HEK293 (cell line): ENCODE measurements around the gene OR8B12.

ENCODE experiments used
- CTCF ChIA-PET: fragments of 350-600 bp; formaldehyde crosslinking; extraction: SDS; loops from one replicate; lab custom pipeline; 2021; ENCODE audit warnings: antibody characterized with exemption; lab: Yijun Ruan, JAX
- POLR2A ChIA-PET: fragments of 300-600 bp; formaldehyde crosslinking; extraction: SDS; loops from one replicate; lab custom pipeline; 2020; ENCODE audit warnings: antibody characterized with exemption, inconsistent platforms; lab: Yijun Ruan, JAX
- H3K27ac ChIP-seq: fragments of 200-500 bp; sonication (Bioruptor generic); 2 replicates; pipeline ENCODE4 v1.5.1; 2014; ENCODE audit warnings: low read depth, low read length, control low read depth, inconsistent platforms; ENCODE audit errors: extremely low read depth
- H3K36me3 ChIP-seq, 2 experiments: fragments of 200-500 bp in 1 of 2; sonication (Bioruptor generic) in 1 of 2; 1 replicate in 1 of 2; 2 replicates in 1 of 2; pipeline ENCODE4 v1.5.1; 2014 to 2017; ENCODE audit warnings: inconsistent platforms in 2 of 2, low read length in 2 of 2; ENCODE audit not compliant: control insufficient read depth in 2 of 2, insufficient read depth in 1 of 2
- H3K4me1 ChIP-seq: fragments of 200-500 bp; sonication (Bioruptor generic); 2 replicates; pipeline ENCODE4 v1.5.1; 2014; ENCODE audit warnings: mild to moderate bottlenecking, low read length, inconsistent platforms; ENCODE audit not compliant: control insufficient read depth, insufficient read depth
- H3K4me3 ChIP-seq: 2 replicates; pipeline ENCODE4 v1.5.1; 2011; ENCODE audit warnings: low read depth, mild to moderate bottlenecking, control low read depth, low read length, moderate library complexity
- H3K9me3 ChIP-seq: fragments of 200-500 bp; sonication (Bioruptor generic); 2 replicates; pipeline ENCODE4 v1.5.1; 2014; ENCODE audit warnings: low read depth, low read length, inconsistent platforms; ENCODE audit not compliant: control insufficient read depth, insufficient read depth
- GLIS1 ChIP-seq: fragments of 450-650 bp; formaldehyde crosslinking; IDR thresholded peaks from 2 replicates; pipeline ENCODE4 v1.5.1; 2016; ENCODE audit warnings: missing biosample characterization, missing genetic modification characterization
- HOXA7 ChIP-seq: sonication (generic); formaldehyde crosslinking; IDR thresholded peaks from 2 replicates; pipeline ENCODE4 v1.8.1; 2022; ENCODE audit warnings: missing genetic modification reagents, borderline replicate concordance
- SALL2 ChIP-seq: fragments of 450-650 bp; formaldehyde crosslinking; IDR thresholded peaks from 2 replicates; pipeline ENCODE4 v1.5.0; 2017; ENCODE audit warnings: missing biosample characterization, mild to moderate bottlenecking, missing genetic modification characterization, borderline replicate concordance
- SP2 ChIP-seq: fragments of 450-650 bp; formaldehyde crosslinking; IDR thresholded peaks from 2 replicates; pipeline ENCODE4 v1.5.1; 2016; ENCODE audit warnings: missing biosample characterization, missing genetic modification characterization
- SP7 ChIP-seq: fragments of 450-650 bp; formaldehyde crosslinking; IDR thresholded peaks from 2 replicates; pipeline ENCODE4 v1.5.1; 2016; ENCODE audit warnings: missing biosample characterization, missing genetic modification characterization
- ZFP69B ChIP-seq: fragments of 450-650 bp; formaldehyde crosslinking; IDR thresholded peaks from 2 replicates; pipeline ENCODE4 v1.5.1; 2016; ENCODE audit warnings: missing biosample characterization, missing genetic modification characterization
- ZNF138 ChIP-seq: fragments of 450-650 bp; formaldehyde crosslinking; IDR thresholded peaks from 2 replicates; pipeline ENCODE4 v1.5.1; 2016; ENCODE audit warnings: missing biosample characterization, missing genetic modification characterization, borderline replicate concordance
- ZNF174 ChIP-seq: fragments of 450-650 bp; formaldehyde crosslinking; IDR thresholded peaks from 2 replicates; pipeline ENCODE4 v1.5.0; 2017; ENCODE audit warnings: missing biosample characterization, mild to moderate bottlenecking, missing genetic modification characterization
- ZNF202 ChIP-seq: fragments of 450-650 bp; formaldehyde crosslinking; IDR thresholded peaks from 2 replicates; pipeline ENCODE4 v1.5.1; 2016; ENCODE audit warnings: missing biosample characterization, missing genetic modification characterization, borderline replicate concordance
- ZNF211 ChIP-seq: fragments of 450-650 bp; formaldehyde crosslinking; IDR thresholded peaks from 2 replicates; pipeline ENCODE4 v1.5.1; 2016; ENCODE audit warnings: low read depth, missing biosample characterization, missing genetic modification characterization
- ZNF239 ChIP-seq: fragments of 450-650 bp; formaldehyde crosslinking; IDR thresholded peaks from 2 replicates; pipeline ENCODE4 v1.5.1; 2016; ENCODE audit warnings: missing biosample characterization, missing genetic modification characterization
- ZNF24 ChIP-seq: fragments of 450-650 bp; formaldehyde crosslinking; IDR thresholded peaks from 2 replicates; pipeline ENCODE4 v1.5.1; 2016; ENCODE audit warnings: missing biosample characterization, missing genetic modification characterization
- ZNF280C ChIP-seq: fragments of 450-650 bp; formaldehyde crosslinking; IDR thresholded peaks from 2 replicates; pipeline ENCODE4 v1.5.1; 2016; ENCODE audit warnings: missing biosample characterization, missing genetic modification characterization
- ZNF366 ChIP-seq: fragments of 450-650 bp; formaldehyde crosslinking; conservative IDR thresholded peaks from 2 replicates; pipeline ENCODE4 v1.5.1; 2016; ENCODE audit warnings: missing biosample characterization, missing genetic modification characterization
- ZNF404 ChIP-seq: fragments of 450-650 bp; formaldehyde crosslinking; IDR thresholded peaks from 2 replicates; pipeline ENCODE4 v1.5.1; 2017; ENCODE audit warnings: missing biosample characterization, missing genetic modification characterization
- ZNF423 ChIP-seq: fragments of 450-650 bp; formaldehyde crosslinking; IDR thresholded peaks from 2 replicates; pipeline ENCODE4 v1.5.1; 2016; ENCODE audit warnings: missing biosample characterization, missing genetic modification characterization
- ZNF513 ChIP-seq: fragments of 450-650 bp; IDR thresholded peaks from 2 replicates; pipeline ENCODE4 v1.5.1; 2018; ENCODE audit warnings: missing biosample characterization, missing genetic modification characterization
- ZNF514 ChIP-seq: fragments of 450-650 bp; formaldehyde crosslinking; IDR thresholded peaks from 2 replicates; pipeline ENCODE4 v1.5.1; 2016; ENCODE audit warnings: missing biosample characterization, missing genetic modification characterization
- ZNF621 ChIP-seq: fragments of 450-650 bp; formaldehyde crosslinking; IDR thresholded peaks from 2 replicates; pipeline ENCODE4 v1.5.1; 2017; ENCODE audit warnings: missing biosample characterization, missing genetic modification characterization
- ZNF639 ChIP-seq: fragments of 450-650 bp; formaldehyde crosslinking; IDR thresholded peaks from 2 replicates; pipeline ENCODE4 v1.5.1; 2016; ENCODE audit warnings: missing biosample characterization, missing genetic modification characterization
- ZNF654 ChIP-seq: fragments of 450-650 bp; formaldehyde crosslinking; IDR thresholded peaks from 2 replicates; pipeline ENCODE4 v1.5.1; 2016; ENCODE audit warnings: low read depth, missing biosample characterization, missing genetic modification characterization
- ZNF658 ChIP-seq: fragments of 450-650 bp; formaldehyde crosslinking; IDR thresholded peaks from 2 replicates; pipeline ENCODE4; 2016; ENCODE audit warnings: missing biosample characterization, missing genetic modification characterization
- ZNF664 ChIP-seq: fragments of 450-650 bp; formaldehyde crosslinking; IDR thresholded peaks from 2 replicates; pipeline ENCODE4 v1.5.1; 2016; ENCODE audit warnings: missing biosample characterization, missing genetic modification characterization
- ZNF768 ChIP-seq: fragments of 450-650 bp; formaldehyde crosslinking; IDR thresholded peaks from 2 replicates; pipeline ENCODE4 v1.5.1; 2018; ENCODE audit warnings: missing biosample characterization, mild to moderate bottlenecking, missing genetic modification characterization
- ZNF837 ChIP-seq: fragments of 450-650 bp; formaldehyde crosslinking; IDR thresholded peaks from 2 replicates; pipeline ENCODE4 v1.5.1; 2016; ENCODE audit warnings: missing biosample characterization, missing genetic modification characterization
- ZSCAN18 ChIP-seq: fragments of 450-650 bp; formaldehyde crosslinking; IDR thresholded peaks from 2 replicates; pipeline ENCODE4 v1.5.1; 2016; ENCODE audit warnings: missing biosample characterization, missing genetic modification characterization

OR8B12 gene

GRCh38 chr11:124543554-124543953 is at the start of gene OR8B12:
OR8B12 (minus strand) TSS chr11:124543654; CDS start chr11:124543654, 0 bp downstream.
- POLR2A ChIA-PET = no interaction called here

GRCh38 chr11:124592627-124593026 is 49.2 kb upstream of the OR8B12 start:
- CTCF ChIA-PET = interaction anchor here (0.6 to 2.0 kb wide), 4 partner anchors 178 to 952 kb away, joined by 3 to 9 read pairs (median 5); no protein-coding TSS in a partner anchor
- TF ChIP-seq ZNF514 (tag by site-specific recombination) = no peak
- no peak for TF ChIP-seq ZNF654 (tag by site-specific recombination)
- TF ChIP-seq ZFP69B = no peak
- no peak for TF ChIP-seq GLIS1 (tag by site-specific recombination)
- no peak for TF ChIP-seq ZNF366
- TF ChIP-seq SP7 (tag by site-specific recombination) = no peak
- no peak for TF ChIP-seq ZNF239 (tag by site-specific recombination)
- TF ChIP-seq ZNF513 = no peak
- TF ChIP-seq ZNF768 = no peak
- no peak for TF ChIP-seq ZNF24 (tag by site-specific recombination)

More at GRCh38 chr11:124543554-124543953, at the start of gene OR8B12:
- Histone ChIP-seq H3K27ac (no peak within 1 kb of the TSS), H3K9me3 (no peaks in the 10 kb centered on the region), H3K4me3 (no peak within 1 kb of the TSS), H3K4me1 (no peaks in the 10 kb centered on the region), H3K36me3 (no peaks in the 10 kb centered on the region)
- CTCF ChIA-PET = no interaction called here
- TF ChIP-seq ZNF621 (tag by site-specific recombination) = no peak
- TF ChIP-seq ZNF654 (tag by site-specific recombination) = no peak
- TF ChIP-seq ZNF423 (tag by site-specific recombination) = no peak
- no peak for TF ChIP-seq ZNF138 (tag by site-specific recombination)
- no peak for TF ChIP-seq SP2
- TF ChIP-seq HOXA7 (CRISPR knock-in tag) = no peak
- TF ChIP-seq SP7 (tag by site-specific recombination) = no peak
- TF ChIP-seq ZSCAN18 (tag by site-specific recombination) = no peak
- TF ChIP-seq ZNF174 (tag by site-specific recombination) = no peak
- TF ChIP-seq ZNF404 (tag by site-specific recombination) = no peak
- no peak for TF ChIP-seq ZNF280C
- no peak for TF ChIP-seq SALL2
- TF ChIP-seq ZNF202 (tag by site-specific recombination) = no peak
- TF ChIP-seq ZNF639 (tag by site-specific recombination) = no peak
- TF ChIP-seq ZNF664 = no peak
- no peak for TF ChIP-seq ZNF211
- no peak for TF ChIP-seq ZNF658 (tag by site-specific recombination)
- no peak for TF ChIP-seq ZNF837 (tag by site-specific recombination)

More at GRCh38 chr11:124592627-124593026, 49.2 kb upstream of the OR8B12 start:
- POLR2A ChIA-PET = no interaction called here
- H3K36me3 ChIP-seq = no peaks in the 10 kb centered on the region
- no peak overlapping the region for H3K4me3 ChIP-seq
- no peaks in the 10 kb centered on the region for H3K9me3 ChIP-seq
- H3K27ac ChIP-seq = no peak overlapping the region
- H3K4me1 ChIP-seq = no peaks in the 10 kb centered on the region
